ENCODE results near the gene CDH23. TPM values are rescaled to one million over a fixed set of nuclear protein-coding genes. Genes with fewer than 3 reads are reported as not detected.

CDH23 gene
- total RNA-seq, 4 donors from 2014 or later: 0.72 to 4.1 (median 2.2) TPM

DNA sequence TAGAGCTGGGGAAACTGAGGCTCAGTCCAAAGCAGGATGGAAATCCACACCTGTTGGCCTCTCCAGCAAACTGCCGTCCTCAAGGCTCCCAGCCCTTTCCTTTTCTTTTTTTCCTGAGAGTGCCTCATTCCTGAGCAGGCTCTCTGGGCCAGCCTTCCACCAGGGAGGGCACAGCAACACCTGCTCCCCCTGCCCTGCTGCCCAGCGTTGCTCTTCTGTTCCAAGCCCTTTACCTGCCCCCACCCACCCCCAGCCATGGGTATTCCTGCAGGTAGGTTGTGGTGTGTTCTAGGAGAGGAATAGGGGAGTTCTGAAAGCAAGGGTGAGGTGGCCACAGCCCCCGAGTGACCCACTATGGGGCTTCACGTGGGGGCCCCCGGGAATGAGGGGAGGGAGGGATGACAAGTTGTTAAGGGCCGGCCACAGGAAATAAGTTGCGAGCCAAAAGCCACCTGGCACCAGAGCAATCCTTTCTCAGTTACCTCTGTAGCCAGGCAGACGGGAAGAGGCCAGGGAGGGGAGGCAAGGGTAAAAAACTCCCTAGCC, 357.3 kb downstream of the CDH23 start:
- Histone ChIP-seq H3K27ac (peak overlapping the region; percentile 11), H3K9me3 (no peaks in the 10 kb centered on the region), H3K36me3 (peaks cover 52% of the 10 kb centered on the region), H3K4me1 (peaks cover 62% of the 10 kb centered on the region), H3K27me3 (no peaks in the 10 kb centered on the region), H3K4me3 (no peak overlapping the region)
- TF ChIP-seq POLR2A (IDR thresholded peaks at IDR 0.05) (no peak), POLR2AphosphoS5 (IDR thresholded peaks at IDR 0.05) (no peak), EP300 (IDR thresholded peaks at IDR 0.05) (no peak)
- TF ChIP-seq, protein P1, sequence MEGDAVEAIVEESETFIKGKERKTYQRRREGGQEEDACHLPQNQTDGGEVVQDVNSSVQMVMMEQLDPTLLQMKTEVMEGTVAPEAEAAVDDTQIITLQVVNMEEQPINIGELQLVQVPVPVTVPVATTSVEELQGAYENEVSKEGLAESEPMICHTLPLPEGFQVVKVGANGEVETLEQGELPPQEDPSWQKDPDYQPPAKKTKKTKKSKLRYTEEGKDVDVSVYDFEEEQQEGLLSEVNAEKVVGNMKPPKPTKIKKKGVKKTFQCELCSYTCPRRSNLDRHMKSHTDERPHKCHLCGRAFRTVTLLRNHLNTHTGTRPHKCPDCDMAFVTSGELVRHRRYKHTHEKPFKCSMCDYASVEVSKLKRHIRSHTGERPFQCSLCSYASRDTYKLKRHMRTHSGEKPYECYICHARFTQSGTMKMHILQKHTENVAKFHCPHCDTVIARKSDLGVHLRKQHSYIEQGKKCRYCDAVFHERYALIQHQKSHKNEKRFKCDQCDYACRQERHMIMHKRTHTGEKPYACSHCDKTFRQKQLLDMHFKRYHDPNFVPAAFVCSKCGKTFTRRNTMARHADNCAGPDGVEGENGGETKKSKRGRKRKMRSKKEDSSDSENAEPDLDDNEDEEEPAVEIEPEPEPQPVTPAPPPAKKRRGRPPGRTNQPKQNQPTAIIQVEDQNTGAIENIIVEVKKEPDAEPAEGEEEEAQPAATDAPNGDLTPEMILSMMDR (IDR thresholded peaks at IDR 0.05): no peak
- 77% methylated on average over 8 of the region's 8 CpGs for WGBS
- DNase-seq (ENCODE audit: low spot score in 2 of 2): no peak

DNA sequence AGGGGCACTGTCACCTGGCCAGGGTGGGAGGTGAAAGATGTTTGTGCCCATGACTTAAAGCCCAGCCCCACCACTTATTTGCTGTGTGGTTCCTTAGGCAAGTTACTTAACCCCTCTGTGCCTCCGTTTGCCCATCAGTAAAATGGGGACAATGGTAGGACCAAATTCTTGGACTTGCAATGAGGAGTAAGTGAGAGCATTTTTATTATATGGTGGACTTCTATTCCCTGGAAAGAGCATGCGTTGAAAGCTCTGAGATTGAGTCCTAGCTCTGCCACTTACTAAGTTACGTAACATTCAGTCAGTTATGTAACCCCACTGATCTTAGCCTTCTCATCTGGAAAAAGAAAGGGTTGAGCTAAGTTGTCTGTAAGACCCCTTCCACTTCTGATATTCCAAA, 357.8 kb downstream of the CDH23 start:
- H3K27ac ChIP-seq: peak overlapping the region; percentile 11
- DNase-seq (ENCODE audit: low spot score in 2 of 2): no peak
- H3K4me3 ChIP-seq: no peak overlapping the region
- TF ChIP-seq POLR2A (IDR thresholded peaks at IDR 0.05) (no peak), EP300 (IDR thresholded peaks at IDR 0.05) (no peak), POLR2AphosphoS5 (IDR thresholded peaks at IDR 0.05) (no peak)
- TF ChIP-seq, protein P1 (IDR thresholded peaks at IDR 0.05): no peak
- H3K36me3 ChIP-seq: peaks cover 52% of the 10 kb centered on the region
- WGBS: 90% methylated on average over 3 of the region's 3 CpGs
- no peaks in the 10 kb centered on the region for H3K9me3 ChIP-seq
- H3K4me1 ChIP-seq: peaks cover 57% of the 10 kb centered on the region
- no peaks in the 10 kb centered on the region for H3K27me3 ChIP-seq

DNA sequence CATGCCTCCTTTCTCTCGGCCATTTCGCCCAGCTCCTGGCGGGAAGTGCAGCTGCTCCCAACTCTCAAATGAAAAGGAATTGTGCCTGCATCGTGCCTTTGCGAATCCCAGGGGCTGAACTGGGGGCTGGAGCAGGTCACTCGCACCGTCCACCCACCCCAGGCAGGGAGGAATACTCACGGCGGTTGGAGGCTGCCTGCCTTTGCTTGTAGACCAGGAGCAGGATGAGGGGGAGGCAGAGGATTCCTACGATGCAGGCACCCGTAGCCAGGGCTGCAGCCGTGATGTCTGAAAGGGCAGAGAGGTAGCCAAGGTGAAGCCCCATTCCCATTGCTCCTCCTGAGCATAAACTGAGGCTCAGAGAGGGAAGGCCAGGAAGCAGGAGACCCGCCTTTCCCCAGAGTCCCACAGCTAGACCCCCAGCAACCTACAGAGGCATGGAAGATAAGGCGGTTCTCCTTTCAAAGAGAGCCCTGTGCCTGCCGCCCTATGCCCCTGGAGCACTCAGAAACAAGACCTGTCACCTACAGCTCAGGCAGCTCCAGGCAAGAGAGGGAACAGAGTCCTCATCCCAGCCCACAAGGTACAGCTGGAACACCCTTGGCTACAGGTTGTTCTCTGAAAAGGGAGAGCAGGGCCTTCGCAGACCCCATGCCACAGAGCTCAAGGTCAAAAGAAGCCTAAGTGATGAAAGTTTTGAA, 358.6 kb downstream of the CDH23 start:
- WGBS: 97% methylated on average over 16 of the region's 16 CpGs
- Histone ChIP-seq H3K27ac (no peak overlapping the region), H3K9me3 (no peaks in the 10 kb centered on the region), H3K4me3 (no peak overlapping the region), H3K36me3 (peaks cover 45% of the 10 kb centered on the region), H3K27me3 (no peaks in the 10 kb centered on the region), H3K4me1 (peaks cover 51% of the 10 kb centered on the region)
- TF ChIP-seq POLR2A (IDR thresholded peaks at IDR 0.05) (no peak), POLR2AphosphoS5 (IDR thresholded peaks at IDR 0.05) (no peak), EP300 (IDR thresholded peaks at IDR 0.05) (no peak)
- TF ChIP-seq, protein P1 (IDR thresholded peaks at IDR 0.05): no peak
- DNase-seq (ENCODE audit: low spot score in 2 of 2): no peak

DNA sequence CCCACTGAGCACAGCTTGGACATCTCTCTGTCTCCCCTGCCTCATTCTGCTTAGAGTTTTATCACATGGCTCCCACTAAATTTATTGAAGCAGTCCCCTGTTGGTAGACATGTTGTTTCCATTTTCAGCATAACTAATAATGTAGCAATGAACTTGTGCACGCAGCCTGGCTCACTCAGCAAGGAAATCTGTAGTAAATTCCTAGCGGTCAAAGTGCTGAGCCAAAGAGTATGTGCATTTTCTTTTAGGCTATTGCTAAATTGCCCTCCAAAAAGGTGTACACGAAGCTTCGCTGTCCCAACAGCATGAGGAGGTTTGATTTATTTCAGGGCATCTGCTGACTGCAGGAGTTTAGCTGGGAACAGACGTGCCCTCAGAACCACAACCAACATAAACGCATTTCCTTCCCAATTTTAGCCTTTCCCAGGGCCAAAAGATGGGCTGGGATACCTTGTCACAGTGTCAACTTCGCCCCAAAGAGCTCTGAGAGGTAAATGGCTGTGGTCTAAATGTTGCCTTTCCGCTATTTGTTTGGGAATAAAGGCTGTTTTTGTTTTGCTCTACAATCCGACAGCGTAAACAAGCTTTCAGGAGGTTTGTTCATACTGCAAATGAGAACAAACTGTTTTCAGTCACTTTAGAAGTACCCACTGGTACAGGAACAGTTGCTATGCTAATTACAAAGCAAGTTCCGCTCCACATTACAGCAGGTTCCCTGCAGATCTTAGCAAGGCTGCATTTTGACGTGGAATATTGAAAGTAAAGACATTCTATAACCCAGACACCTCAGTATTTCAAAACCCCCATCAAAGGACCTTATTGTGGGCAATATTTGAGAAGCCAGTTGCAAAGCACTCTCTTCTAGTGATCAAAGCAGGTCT, 359.8 kb downstream of the CDH23 start:
- no peak for DNase-seq (ENCODE audit: low spot score in 2 of 2)
- TF ChIP-seq, protein P1 (IDR thresholded peaks at IDR 0.05): no peak
- TF ChIP-seq POLR2A (IDR thresholded peaks at IDR 0.05) (no peak), POLR2AphosphoS5 (IDR thresholded peaks at IDR 0.05) (no peak), EP300 (IDR thresholded peaks at IDR 0.05) (no peak)
- H3K4me3 ChIP-seq: no peak overlapping the region
- peak overlapping the region; percentile 35 for H3K27ac ChIP-seq
- 68% methylated on average over 12 of the region's 12 CpGs for WGBS
- peaks cover 36% of the 10 kb centered on the region for H3K36me3 ChIP-seq
- H3K9me3 ChIP-seq: no peaks in the 10 kb centered on the region
- peaks cover 56% of the 10 kb centered on the region for H3K4me1 ChIP-seq
- no peaks in the 10 kb centered on the region for H3K27me3 ChIP-seq

Measured in suprapubic skin (tissue), 4 donors.